GM10248 (cell line): ENCODE measurements around the gene PDE1A.

Experiments used
- CTCF ChIA-PET: fragments of 300-600 bp; sonication (Branson Sonifier 250); formaldehyde crosslinking; extraction: SDS; loops from one replicate; lab custom pipeline; 2021; ENCODE audit warnings: antibody characterized with exemption; lab: Yijun Ruan, JAX
- POLR2A ChIA-PET: fragments of 350-650 bp; sonication (Branson Sonifier 250); formaldehyde crosslinking; extraction: SDS; loops from one replicate; lab custom pipeline; 2020; ENCODE audit warnings: antibody characterized with exemption; lab: Yijun Ruan, JAX
- DNase-seq: peaks from one replicate; pipeline ENCODE4 v3.0.0; 2012; ENCODE audit errors: extremely low spot score
- CTCF ChIP-seq: IDR thresholded peaks from 2 replicates; pipeline ENCODE4 v1.5.1; 2012; ENCODE audit warnings: mild to moderate bottlenecking, low read depth; ENCODE audit errors: extremely low read depth, missing control alignments, control extremely low read depth

PDE1A gene

GRCh38 chr2:182379241-182379640 lies 47.6 kb downstream of the PDE1A start:
- no peak for TF ChIP-seq CTCF
- CTCF ChIA-PET = no interaction called here
- POLR2A ChIA-PET = no interaction called here
- DNase-seq = no peak

GRCh38 chr2:182378759-182379158 lies 48.1 kb downstream of the PDE1A start:
- DNase-seq = no peak
- CTCF ChIA-PET = no interaction called here
- POLR2A ChIA-PET = no interaction called here
- no peak for TF ChIP-seq CTCF

- no peak for TF ChIP-seq CTCF
- ChIA-PET CTCF (no interaction called here), POLR2A (no interaction called here)
- no peak for DNase-seq
Measured at GRCh38 chr2:182377467-182377866, 49.4 kb downstream of the PDE1A start.

GRCh38 chr2:182375862-182376261 lies 51.0 kb downstream of the PDE1A start:
- CTCF ChIA-PET = no interaction called here
- no peak for DNase-seq
- TF ChIP-seq CTCF = no peak
- POLR2A ChIA-PET = no interaction called here

GRCh38 chr2:182372661-182373060 lies 54.2 kb downstream of the PDE1A start:
- POLR2A ChIA-PET = no interaction called here
- CTCF ChIA-PET = no interaction called here
- DNase-seq = no peak
- no peak for TF ChIP-seq CTCF

GRCh38 chr2:182368996-182369395 lies 57.8 kb downstream of the PDE1A start:
- no peak for DNase-seq
- TF ChIP-seq CTCF = no peak
- POLR2A ChIA-PET = no interaction called here
- CTCF ChIA-PET = no interaction called here

- CTCF ChIA-PET = no interaction called here
- POLR2A ChIA-PET = no interaction called here
- no peak for DNase-seq
- TF ChIP-seq CTCF = no peak
Measured at GRCh38 chr2:182368446-182368845, 58.4 kb downstream of the PDE1A start.
